ENCODE measurements around the gene LDHAL6A.

- TF ChIP-seq CTCF (IDR thresholded peaks at IDR 0.05) (no peak), ZFX (IDR thresholded peaks at IDR 0.05; ENCODE audit: borderline replicate concordance) (no peak)
These were observed 42.4 kb downstream of the LDHAL6A start for GRCh38 chr11:18498039-18498438.

Measured in 22Rv1 (cell line).